MCF 10A (cell line): ENCODE data around the gene ACER3. TPM values are rescaled to one million over a fixed set of nuclear protein-coding genes. Genes with fewer than 3 reads are reported as not detected.

ENCODE experiments used
- BruUV-seq: library from RNA; stranded (reverse); fragments of 400-500 nt; replicated peaks from 2 replicates; lab custom pipeline; 2021; lab: Mats Ljungman, UMichigan
- CTCF ChIA-PET: fragments of 300-600 bp; sonication (Branson Sonifier 250); formaldehyde crosslinking; extraction: SDS; loops from one replicate; lab custom pipeline; 2021; ENCODE audit warnings: antibody characterized with exemption, inconsistent platforms; lab: Yijun Ruan, JAX
- POLR2A ChIA-PET: fragments of 300-600, 350-650 bp; sonication (Branson Sonifier 250); formaldehyde crosslinking; extraction: SDS; loops from one replicate; lab custom pipeline; 2020; ENCODE audit warnings: antibody characterized with exemption, inconsistent platforms; lab: Yijun Ruan, JAX
- DNase-seq: peaks from one replicate; pipeline ENCODE4 v3.0.0-alpha.2; 2018; ENCODE audit not compliant: unreplicated experiment
- H3K27ac Mint-ChIP-seq: one replicate; pipeline ENCODE4 v1.8.0; 2022; ENCODE audit warnings: mild to moderate bottlenecking, low read depth, mixed read lengths; ENCODE audit not compliant: unreplicated experiment
- H3K27me3 Mint-ChIP-seq: one replicate; pipeline ENCODE4 v1.8.0; 2022; ENCODE audit warnings: mixed read lengths; ENCODE audit not compliant: insufficient read depth, unreplicated experiment
- H3K36me3 Mint-ChIP-seq: one replicate; pipeline ENCODE4 v1.8.0; 2022; ENCODE audit warnings: mild to moderate bottlenecking, moderate library complexity, mixed read lengths; ENCODE audit not compliant: insufficient read depth, unreplicated experiment
- H3K4me1 Mint-ChIP-seq: one replicate; pipeline ENCODE4 v1.8.0; 2022; ENCODE audit warnings: mixed read lengths; ENCODE audit not compliant: insufficient read depth, unreplicated experiment
- H3K4me3 Mint-ChIP-seq: one replicate; pipeline ENCODE4 v1.8.0; 2022; ENCODE audit warnings: mild to moderate bottlenecking, moderate library complexity, mixed read lengths; ENCODE audit not compliant: unreplicated experiment
- H3K9me3 Mint-ChIP-seq: one replicate; pipeline ENCODE4 v1.8.0; 2022; ENCODE audit warnings: mixed read lengths; ENCODE audit not compliant: unreplicated experiment
- intact Hi-C: fragments of 100-400 bp; cut with micrococcal nuclease; formaldehyde crosslinking; loops from 2 replicates; pipeline ENCODE4 v1.14.1; 2022
- total RNA-seq: library from RNA; stranded (reverse); gene quantifications from 2 replicates; pipeline ENCODE4 v1.2.3, GENCODE V29; 2022
- TF ChIP-seq, protein P1 (sequence below): fragments of 200-600 bp; IDR thresholded peaks from one replicate; pipeline ENCODE4 v1.8.0; 2022; ENCODE audit warnings: antibody characterized with exemption, mild to moderate bottlenecking; ENCODE audit not compliant: unreplicated experiment

Gene ACER3
- total RNA-seq, 1 experiment from 2014 or later = 12.7 TPM

DNA sequence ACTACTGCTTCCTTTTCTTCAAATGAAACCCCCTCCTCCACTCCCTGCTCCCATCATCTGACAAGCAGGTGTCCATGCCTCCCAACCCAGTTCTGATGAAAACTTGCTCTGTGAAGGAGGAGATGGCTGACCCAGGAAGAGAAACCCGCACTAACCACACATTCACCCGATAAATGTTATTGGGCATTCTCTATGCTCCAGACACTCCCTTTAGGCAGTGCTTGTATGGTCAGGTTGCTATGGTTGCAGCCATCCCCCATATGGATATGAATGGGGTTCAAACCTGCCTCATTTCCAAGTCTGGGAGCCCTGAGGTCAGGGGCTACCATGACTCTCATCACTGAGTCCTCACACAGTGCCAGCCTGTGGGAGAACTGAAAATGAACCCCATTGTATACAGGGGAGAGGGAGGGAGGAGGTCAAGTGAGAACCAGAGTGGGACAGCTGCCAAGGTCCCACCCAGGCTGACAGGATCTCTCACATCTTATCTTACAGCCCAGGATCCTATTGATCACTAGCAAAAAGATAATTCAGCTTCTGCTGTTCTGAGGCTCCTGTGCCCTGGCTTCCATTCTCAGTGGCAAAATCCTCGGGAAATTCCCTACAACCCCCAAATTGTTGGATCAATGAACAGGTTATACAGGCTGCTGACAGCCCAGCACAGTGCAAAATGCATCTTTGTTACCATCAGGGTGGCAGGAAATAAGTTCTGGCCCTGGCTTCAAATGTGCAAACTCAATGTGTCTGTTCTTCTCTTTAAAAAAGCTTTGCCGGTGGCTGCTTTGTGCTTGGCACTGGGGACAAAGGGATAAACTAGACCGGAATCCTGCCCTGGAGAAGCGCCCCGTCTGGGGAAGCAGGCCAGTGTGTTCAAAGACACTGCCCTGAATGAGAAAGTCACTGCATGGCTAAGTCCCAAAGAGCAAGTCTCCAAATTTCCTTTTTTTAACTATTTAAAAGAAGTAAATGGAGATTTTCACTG lies 22.7 kb upstream of the ACER3 start:
- no peak overlapping the region for H3K4me3 Mint-ChIP-seq
- no peak for DNase-seq
- no peaks in the 10 kb centered on the region for H3K36me3 Mint-ChIP-seq
- no TSS peak for BruUV-seq
- peaks cover 5% of the 10 kb centered on the region for H3K4me1 Mint-ChIP-seq
- CTCF ChIA-PET = interaction anchor here (0.7 to 0.8 kb wide), 2 partner anchors 26 to 81 kb away, joined by 3 read pairs; no protein-coding TSS in a partner anchor
- H3K27me3 Mint-ChIP-seq = peaks cover 17% of the 10 kb centered on the region
- H3K27ac Mint-ChIP-seq = no peak overlapping the region
- intact Hi-C loops = no loop called here
- H3K9me3 Mint-ChIP-seq = no peaks in the 10 kb centered on the region
- TF ChIP-seq, protein P1, sequence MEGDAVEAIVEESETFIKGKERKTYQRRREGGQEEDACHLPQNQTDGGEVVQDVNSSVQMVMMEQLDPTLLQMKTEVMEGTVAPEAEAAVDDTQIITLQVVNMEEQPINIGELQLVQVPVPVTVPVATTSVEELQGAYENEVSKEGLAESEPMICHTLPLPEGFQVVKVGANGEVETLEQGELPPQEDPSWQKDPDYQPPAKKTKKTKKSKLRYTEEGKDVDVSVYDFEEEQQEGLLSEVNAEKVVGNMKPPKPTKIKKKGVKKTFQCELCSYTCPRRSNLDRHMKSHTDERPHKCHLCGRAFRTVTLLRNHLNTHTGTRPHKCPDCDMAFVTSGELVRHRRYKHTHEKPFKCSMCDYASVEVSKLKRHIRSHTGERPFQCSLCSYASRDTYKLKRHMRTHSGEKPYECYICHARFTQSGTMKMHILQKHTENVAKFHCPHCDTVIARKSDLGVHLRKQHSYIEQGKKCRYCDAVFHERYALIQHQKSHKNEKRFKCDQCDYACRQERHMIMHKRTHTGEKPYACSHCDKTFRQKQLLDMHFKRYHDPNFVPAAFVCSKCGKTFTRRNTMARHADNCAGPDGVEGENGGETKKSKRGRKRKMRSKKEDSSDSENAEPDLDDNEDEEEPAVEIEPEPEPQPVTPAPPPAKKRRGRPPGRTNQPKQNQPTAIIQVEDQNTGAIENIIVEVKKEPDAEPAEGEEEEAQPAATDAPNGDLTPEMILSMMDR = no peak
- POLR2A ChIA-PET = interaction anchor here (0.6 kb wide), 3 partner anchors 23 to 1452 kb away, joined by 3 to 4 read pairs (median 3); partner anchors contain the start of gene ACER3

DNA sequence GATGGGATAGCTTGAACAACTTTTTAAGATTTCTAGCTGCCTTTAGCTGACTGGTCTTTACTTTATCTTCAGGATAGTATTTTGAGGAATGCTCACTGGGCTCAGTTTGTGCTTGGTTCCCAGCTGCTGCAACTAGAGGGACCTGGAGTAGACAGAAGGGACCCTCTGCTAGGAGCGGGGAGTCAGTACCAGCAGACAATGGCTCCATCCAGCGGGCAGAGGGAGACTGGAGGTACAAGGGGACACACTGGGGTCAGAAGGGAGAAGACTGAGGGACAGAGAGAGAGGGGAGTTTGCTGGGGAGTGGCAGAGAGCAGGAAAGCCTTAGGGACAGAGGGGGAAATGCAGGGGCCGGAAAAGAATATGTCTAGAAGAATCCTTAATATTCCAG lies 22.0 kb upstream of the ACER3 start:
- Mint-ChIP-seq H3K4me3 (no peak overlapping the region), H3K4me1 (peaks cover 5% of the 10 kb centered on the region), H3K27me3 (peaks cover 17% of the 10 kb centered on the region), H3K9me3 (no peaks in the 10 kb centered on the region), H3K27ac (no peak overlapping the region), H3K36me3 (no peaks in the 10 kb centered on the region)
- POLR2A ChIA-PET = interaction anchor here (0.6 kb wide), 2 partner anchors 22 to 827 kb away, joined by 3 to 4 read pairs; partner anchors contain the start of gene ACER3
- DNase-seq = peak; percentile 39
- TF ChIP-seq, protein P1 = no peak
- intact Hi-C loops = no loop called here
- BruUV-seq = no TSS peak
- CTCF ChIA-PET = interaction anchor here (0.7 to 0.8 kb wide), 2 partner anchors 27 to 81 kb away, joined by 3 read pairs; no protein-coding TSS in a partner anchor

DNA sequence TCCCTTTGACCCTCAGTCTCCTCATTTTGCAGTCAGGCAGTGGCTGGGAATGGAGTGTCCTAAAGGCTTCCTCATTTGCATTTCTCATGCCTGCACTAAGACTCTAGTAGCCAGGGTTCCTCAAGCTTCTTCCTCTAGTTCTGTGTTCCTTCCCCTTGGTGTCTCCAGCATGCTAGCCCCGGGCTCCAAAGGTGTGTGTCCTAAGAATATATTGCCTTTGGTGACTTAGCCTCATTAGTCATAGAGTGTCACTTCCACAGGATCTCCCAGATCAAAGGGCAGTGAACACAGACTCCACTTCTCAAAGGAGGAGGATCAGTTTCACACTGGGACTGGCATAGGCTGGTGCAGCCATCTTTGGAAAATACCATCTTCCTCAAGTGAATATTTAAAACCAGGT lies 21.4 kb upstream of the ACER3 start:
- Mint-ChIP-seq H3K36me3 (no peaks in the 10 kb centered on the region), H3K27me3 (peaks cover 17% of the 10 kb centered on the region), H3K27ac (no peak overlapping the region), H3K4me3 (no peak overlapping the region), H3K9me3 (no peaks in the 10 kb centered on the region), H3K4me1 (peaks cover 5% of the 10 kb centered on the region)
- intact Hi-C loops = no loop called here
- ChIA-PET CTCF (no interaction called here), POLR2A (no interaction called here)
- no peak for DNase-seq
- TF ChIP-seq, protein P1 = no peak
- BruUV-seq = no TSS peak

DNA sequence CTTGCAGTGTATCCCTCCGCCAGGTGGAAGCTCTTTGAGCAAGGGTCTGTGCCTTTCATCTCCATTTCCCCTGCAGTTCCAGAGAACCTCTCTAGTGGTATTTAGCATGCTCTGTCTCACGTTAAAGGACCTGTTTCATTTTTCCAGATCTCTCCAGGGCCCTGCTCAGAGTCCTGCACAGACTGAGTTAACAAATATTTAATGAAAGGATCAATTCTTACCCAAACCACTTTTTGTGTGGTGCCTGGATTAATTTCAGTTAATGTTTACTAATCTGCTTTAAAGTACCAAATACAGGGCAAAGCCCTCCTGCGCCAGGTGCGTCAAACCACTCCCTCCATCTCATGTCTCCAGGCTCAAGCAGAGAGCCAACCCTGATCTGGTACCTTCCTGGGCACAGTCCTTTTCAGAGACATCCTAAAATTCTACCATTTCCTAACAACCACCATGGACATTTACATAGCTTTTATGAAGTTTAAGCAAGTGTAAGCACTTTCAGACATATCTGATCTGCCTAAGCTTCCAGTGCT lies 18.7 kb upstream of the ACER3 start:
- ChIA-PET CTCF (interaction anchor here (0.5 to 0.8 kb wide), 3 partner anchors 18 to 99 kb away, joined by 3 to 4 read pairs (median 3); no protein-coding TSS in a partner anchor), POLR2A (no interaction called here)

More for the DNA sequence above, 18.7 kb upstream of the ACER3 start:
- peaks cover 5% of the 10 kb centered on the region for H3K4me1 Mint-ChIP-seq
- TF ChIP-seq, protein P1 = no peak
- H3K27ac Mint-ChIP-seq = no peak overlapping the region
- H3K4me3 Mint-ChIP-seq = no peak overlapping the region
- no peaks in the 10 kb centered on the region for H3K9me3 Mint-ChIP-seq
- intact Hi-C loops = no loop called here
- H3K36me3 Mint-ChIP-seq = no peaks in the 10 kb centered on the region
- no TSS peak for BruUV-seq
- peaks cover 17% of the 10 kb centered on the region for H3K27me3 Mint-ChIP-seq
- DNase-seq = no peak
